HG02973 (cell line): ENCODE results near the gene DAPP1.
"Not testable (repeated sequence)": the region's sequence is repeated elsewhere in the genome, so short reads cannot be mapped to it uniquely, and the experiment has no call there.

Source experiments
- ATAC-seq: cut with Tn5 transposase; IDR thresholded peaks from one replicate; pipeline ENCODE4 v1.9.1; 2021; ENCODE audit warnings: moderate library complexity; ENCODE audit not compliant: unreplicated experiment

Gene DAPP1

DNA sequence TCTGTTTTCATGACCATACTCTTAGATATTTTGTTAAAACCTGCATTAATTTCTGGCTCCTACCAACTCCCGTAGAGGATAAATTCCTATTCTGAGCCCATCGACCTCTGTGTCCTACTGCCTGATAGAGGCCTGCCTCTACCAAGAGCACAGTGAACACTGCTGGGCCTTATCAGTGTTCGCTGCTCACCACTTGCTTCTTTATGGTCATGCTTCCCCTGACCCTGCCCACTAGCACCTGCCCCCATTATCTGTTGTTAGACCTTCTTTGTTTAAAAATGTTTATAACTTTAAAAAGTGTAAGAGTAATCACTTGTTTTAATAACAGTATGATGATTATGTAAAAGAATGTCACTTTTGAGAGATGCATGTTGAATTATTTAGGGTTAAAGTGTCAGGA is 6.1 kb downstream of the DAPP1 start:
- no peak for ATAC-seq

DNA sequence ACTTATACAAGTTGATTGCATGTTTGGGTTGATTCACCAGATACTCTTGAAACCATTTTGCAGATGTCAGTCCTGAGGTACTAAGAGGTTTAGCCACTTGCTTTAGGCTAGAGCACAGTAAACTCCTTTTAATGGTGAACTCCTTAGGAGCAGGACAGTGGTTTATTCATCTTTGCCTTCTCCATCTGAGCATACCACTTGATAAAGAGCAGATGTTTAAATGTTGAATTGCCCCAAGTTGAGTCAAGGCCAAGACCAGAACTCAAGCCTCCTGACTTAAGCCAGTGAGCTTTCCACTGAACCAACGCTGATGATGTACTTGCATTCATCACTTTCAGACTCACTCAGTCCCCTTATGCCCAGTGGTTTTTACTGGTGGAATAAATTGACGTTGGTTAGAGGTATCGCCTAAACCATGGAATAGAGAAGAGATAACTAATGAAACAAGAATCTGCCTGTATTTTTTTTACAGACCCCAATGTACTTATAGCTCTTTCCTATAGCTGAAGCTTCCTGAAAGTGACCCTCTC is 7.5 kb downstream of the DAPP1 start:
- ATAC-seq: no peak

DNA sequence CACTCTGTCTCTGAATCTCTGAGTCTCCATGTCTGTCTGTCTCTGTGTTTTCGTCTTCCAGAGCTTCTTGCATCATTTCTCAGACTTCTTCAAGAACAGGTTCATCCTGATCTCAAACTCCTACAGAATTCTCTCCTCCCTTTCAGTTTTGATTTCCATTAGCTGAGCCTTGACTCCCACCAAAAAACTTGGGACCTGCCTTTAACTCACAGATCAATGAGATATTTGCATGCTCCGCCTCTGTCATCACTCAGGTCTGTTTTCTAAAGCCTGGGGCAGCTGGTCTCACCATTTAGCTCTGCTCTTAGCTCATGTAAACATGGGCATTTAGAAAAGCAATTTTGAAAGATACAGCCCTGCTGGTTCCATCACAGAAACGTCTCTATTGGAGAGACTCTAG is 8.6 kb downstream of the DAPP1 start:
- ATAC-seq: no peak

DNA sequence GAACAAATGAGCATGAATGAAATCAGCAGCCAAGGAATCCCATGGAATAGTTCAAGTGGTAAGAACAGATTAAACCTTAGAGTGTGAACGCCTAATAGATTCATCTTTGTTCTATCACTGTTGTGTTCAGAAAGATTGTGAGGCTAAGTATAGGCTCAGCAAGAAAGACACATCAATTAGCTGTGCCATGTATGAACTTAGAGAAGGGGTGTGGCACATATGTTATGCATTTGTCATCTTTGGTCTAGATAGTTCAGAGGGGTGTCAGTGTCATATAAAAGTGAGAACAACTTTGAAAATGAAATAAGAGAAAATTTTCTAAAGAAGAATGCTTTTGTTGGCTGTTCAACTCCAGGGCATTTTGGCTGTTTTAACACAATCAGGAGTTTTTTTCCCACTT is 9.4 kb downstream of the DAPP1 start:
- ATAC-seq: no peak

DNA sequence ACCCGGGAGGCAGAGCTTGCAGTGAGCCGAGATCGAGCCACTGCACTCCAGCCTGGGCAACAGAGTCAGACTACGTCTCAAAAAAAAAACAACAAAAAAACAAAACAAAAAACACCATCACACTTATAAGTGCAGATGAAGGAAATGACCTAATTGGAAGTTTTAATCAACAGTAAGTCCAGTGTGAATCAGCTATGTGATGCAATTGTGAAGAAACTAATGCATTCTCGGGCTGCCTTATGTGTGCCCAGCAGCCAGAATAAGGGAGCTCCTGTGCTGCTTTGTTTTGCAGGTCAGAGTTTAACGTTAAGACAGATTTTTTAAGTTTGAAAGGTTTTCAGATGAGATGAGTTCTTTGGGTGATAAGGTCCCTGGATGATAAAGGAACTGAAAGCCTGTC is 10.8 kb downstream of the DAPP1 start:
- no peak for ATAC-seq

DNA sequence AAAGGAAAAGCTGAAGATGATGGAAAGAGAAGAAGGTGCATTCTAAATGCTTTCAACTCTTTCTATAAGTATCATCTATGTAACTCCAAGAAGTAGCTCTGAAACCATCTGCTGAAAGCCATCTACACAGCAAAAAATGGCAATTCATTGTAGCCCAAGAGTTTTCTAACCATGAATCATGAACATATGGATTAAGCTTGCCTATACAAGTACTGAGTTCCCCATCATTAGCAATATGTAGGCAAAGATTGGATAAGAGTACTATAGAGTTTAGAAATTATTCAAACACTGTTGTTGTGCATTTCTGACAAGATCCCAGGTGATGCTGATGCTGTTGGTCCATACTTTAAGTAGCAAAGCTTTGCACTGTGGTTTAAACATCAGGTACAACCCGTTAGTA is 11.2 kb downstream of the DAPP1 start:
- ATAC-seq: no peak

DNA sequence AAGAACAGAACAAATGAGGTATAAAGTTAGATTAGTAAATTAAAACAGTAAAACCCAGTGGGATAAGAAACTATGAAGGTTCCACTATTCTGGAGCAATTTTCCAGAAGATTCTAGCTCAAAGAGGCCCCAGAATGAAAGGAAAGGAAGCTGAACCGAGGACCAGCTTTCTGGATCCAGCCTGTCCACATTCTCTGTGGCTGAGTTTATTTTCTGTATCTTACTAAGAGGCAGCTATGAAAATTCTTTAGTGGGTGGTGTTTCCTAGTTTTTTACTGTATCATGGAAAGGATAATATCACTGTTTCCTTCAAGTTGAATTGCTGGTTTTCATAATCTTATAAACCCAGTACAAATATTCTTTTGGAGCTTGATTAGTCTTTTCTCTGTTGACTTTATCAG is 11.8 kb downstream of the DAPP1 start:
- ATAC-seq: no peak

DNA sequence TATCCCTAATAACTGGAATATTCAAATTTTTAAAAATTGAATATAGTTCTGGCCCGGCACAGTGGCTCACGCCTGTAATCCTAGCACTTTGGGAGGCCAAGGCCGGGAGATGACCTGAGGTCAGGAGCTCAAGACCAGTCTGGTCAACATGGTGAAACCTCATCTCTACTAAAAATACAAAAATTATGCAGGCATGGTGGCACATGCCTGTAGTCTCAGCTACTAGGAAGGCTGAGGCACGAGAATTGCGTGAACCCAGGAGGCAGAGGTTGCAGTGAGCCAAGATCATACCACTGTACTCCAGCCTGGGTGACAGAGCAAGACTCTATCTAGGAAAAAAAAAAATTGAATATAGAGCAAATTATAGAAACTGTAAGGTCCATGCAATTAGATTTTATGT is 13.4 kb downstream of the DAPP1 start:
- ATAC-seq: not testable (repeated sequence)

DNA sequence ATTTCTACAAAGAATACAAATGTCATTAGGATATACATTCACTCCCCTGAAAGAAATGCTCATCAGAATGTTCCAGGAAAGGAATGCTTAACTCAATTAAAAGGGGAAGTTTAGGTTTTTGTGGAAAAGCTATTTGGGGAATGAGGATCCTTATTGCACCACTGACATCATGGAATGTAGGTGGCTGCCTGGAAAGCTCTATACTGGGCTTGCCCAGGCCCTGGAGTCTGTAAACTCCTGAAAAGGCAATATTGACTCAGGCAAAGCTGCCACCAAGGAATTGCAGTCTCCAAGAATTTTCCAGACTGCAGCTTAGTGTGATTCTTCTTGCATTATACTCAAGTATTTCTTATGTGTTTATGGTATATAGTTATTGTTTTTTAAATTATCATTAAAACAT is 15.7 kb downstream of the DAPP1 start:
- no peak for ATAC-seq

DNA sequence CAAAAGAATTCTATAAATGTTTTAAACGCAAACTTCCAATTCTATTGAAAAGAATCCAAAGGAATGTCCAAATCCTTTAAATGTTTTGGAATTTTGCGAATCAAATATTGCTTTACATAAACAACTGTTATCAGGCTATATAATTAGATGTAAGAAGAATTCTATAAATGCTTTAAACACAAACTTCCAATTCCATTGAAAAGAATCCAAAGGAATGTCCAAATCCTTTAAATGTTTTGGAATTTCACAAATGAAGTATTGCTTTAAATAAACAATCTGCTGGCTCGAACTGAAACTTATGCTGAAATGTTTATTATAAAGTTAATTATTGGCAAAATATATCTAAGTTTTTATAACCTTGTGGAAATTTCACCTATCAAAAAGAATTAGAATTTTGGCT is 16.1 kb downstream of the DAPP1 start:
- no peak for ATAC-seq

DNA sequence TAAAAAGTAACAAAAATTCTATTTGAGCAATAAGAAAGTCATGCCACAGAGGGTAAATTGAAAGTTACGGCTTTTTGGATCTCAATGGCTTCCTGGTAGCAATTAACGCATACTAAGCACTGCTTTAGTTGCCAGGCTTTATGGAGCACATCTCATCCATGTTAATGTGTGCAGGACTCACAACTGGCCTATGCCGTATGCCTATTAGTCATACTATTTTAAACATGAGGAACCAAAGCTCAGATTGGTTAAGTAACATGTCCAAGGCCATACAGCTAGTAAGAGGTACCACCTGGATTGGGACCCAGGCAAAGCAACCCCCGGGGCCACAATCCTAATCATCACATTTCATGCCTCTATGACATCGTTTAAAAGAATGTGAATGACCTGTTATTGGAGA is 17.1 kb downstream of the DAPP1 start:
- no peak for ATAC-seq

DNA sequence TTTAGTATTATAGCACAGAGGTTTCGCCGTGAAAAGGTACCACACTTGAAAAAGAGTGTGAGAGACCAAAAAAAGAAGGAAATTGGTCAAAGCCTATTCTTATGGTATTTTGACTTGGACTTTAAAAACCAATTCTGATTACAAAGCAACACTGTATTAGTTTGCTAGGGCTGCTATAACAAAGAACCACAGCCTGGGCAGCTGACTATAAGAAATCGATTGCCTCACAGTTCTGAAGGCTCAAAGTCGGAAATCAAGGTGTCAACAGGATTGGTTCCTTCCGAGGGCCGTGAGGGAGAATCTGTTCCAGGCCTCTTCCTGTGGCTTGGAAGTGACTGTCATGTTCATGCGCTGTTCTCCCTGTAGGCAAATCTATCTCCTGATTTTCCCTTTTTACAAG is 17.9 kb downstream of the DAPP1 start:
- ATAC-seq: no peak

DNA sequence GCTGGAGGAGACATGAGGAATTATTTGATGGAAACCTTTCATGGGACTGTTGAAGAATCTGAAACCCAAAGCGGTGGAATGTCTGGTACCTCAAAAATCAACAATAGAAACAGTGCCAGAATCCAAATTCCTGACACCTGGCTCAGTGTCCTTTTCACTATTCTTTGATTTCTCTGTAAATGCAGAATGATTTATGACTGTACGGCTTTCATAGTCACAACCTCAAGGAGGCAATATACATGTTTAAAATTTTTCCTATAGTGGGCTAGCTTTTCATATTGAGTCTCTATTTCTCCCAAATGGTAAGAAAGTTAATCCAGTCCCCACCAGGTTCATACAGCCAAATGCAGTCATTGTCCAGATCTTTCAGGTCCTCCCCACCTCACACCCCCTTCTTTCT is 19.3 kb downstream of the DAPP1 start:
- no peak for ATAC-seq

DNA sequence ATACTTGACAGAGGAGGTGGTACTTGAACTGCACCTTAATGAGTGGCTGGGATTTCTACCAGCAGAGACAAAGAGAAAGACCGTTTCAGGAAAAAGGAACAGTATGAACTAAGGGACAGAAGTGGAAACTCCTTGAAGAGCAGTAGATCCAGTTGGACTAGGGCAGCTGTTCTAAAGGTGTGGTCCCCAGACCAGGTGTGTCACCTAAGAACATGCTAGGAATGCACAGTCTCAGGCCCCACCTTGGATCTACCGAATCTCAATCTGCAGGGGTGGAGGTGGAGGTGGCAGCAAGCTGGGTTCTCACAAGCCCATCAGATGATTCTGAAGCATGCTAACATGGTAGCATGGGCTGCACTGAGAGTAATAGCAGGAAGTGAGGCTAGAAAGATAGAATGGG is 22.3 kb downstream of the DAPP1 start:
- ATAC-seq: no peak

DNA sequence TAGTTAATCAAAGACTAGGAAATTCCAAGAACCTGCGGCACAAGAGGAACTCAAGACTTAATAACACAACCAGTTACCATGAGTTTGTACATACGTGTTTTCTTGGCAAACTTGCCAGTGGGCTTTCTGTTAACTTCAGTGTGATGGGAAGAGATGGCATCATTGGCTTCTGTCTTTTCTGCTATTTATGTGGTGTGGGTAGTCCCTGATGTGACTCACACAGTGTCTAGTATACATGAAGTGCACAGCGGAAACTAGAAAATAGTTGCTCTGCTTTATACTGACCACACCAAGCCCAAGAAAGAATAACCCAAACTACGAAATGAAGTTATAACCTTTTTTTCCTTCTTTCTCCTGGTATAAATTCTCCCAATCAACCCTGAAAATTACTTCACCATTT is 24.5 kb downstream of the DAPP1 start:
- ATAC-seq: peak; percentile 51

DNA sequence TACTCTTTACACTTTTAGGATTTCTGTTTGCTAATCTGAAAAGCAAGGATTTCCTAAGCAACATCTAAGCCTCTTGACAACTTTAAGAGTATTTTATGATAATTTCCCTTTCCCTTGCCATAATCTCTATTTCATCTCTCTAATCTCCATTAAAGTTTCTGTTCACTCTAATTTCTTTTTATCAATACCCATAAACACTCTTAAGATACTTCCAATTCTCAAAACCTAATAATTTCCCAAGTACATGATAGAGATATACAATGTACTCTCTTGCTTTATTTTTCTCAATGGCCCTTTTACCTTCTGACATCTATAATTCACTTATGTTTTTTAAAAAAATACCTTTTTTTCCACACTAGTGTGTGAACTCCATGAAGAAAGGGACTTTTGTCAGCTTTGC is 26.8 kb downstream of the DAPP1 start:
- no peak for ATAC-seq

DNA sequence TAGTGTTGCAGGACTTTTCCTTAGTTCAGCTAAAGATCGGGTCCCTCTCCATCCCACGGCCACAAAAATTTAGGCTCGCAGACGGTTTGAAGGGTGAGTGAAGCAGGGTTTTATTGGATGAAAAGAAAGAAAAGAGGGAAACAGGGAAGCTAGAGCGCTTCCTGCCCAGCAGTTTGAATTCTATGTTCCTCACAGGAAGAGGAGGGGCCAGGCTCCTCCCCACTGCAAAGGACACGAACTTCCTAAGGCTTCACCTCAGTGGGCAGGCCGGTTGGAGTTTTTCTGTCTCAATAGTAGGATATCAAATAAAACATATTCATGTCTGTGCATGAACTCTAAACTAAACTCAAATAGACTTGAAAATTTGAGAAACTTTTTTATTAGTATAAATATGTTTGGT is 27.4 kb downstream of the DAPP1 start:
- no peak for ATAC-seq

DNA sequence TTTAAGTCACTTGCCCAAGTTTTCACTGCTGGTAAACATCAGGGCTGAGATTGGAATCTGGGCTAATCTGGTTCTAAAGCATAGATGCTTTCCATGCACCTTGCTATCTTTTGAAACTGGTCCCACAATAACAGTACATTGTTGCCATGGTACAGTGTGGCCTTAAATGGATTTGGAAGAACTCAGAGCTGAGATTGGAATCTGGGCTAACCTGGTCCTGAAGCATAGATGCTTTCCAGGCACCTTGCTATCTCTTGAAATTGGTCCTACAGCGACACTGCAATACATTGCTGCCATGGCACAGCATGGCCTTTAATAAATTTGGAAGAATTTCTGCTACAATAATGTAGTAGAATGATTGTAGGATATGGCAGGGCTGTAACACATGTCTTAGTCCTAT is 28.6 kb downstream of the DAPP1 start:
- ATAC-seq: no peak

DNA sequence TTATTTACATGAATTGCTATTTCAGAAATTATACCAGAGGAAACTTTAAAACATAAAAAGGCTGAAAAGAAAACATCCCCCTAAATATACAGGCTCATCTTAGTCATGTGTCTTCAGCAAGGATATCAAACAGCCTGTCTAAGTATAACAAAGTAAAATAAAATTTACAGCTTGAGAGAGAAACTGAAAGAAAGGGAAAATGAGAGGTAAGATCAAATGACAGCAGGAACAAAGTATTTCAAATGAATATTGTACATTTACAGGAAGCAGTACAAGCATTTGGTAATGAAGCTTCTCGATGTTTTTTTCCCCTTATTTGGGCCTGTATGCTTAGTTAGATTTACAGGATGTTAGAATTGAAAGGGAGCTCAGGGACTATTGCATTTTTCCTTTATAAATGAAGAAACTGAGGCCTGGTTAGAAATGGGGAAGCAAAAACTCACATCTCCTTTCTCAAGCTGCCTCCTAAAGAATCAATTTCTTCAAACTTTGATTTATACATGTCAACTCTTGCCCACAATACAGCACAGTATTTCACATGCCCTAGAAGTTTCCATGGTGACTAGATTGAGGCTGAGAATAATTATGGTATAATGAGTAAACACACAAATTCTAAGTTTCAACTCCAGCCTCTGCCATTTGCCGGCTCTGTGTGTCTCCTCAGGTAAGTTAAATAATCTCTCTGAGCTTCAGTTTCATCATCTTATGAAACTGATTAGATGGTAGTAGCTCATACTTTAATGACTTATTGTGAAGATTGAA is 29.3 kb downstream of the DAPP1 start:
- ATAC-seq: peak; percentile 16

DNA sequence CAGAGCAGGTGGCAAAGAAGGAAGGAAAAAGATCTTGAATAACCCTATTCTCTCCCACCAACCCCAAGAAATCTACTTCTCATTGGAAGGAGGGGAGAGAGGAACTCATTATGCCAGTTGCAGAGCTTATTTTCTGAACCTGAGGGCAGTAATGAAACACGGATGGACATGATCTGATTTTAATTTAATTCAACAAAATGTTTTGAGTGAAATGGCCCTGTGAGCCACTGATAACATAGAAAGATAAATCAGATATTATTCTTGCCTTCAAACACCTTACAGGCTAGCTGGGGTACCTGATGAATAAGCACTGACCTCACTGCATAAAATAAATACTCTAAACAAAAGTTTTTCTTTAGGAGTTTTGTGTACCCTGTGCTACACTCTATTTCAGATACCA is 30.3 kb downstream of the DAPP1 start:
- ATAC-seq: no peak

DNA sequence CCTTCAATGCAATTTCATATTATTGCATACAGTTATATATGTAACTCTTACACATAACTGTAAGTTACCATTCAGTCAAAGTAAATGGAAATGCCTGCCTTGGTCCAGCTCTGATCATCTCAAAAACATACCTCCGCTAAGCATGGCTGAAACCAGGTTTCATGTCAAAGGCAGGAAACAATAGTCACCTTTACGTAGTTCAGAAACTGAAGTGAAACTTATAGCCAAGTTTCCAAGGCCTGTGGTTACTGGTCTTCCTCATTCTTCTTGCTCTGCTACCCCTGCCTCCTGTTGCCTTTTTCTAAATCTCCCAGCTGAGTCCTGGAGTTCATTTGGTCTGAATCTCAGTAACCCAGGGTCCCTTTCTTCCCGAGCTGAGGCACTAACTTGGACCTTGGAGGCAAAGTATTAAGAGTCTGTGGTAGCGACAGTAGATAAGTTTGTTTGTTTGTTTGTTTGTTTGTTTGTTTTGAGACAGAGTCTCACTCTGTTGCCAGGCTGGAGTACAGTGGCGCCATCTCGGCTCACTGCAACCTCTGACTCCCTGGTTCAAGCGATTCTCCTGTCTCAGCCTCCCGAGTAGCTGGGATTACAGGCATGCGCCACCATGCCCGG is 30.8 kb downstream of the DAPP1 start:
- ATAC-seq: peak; percentile 67

DNA sequence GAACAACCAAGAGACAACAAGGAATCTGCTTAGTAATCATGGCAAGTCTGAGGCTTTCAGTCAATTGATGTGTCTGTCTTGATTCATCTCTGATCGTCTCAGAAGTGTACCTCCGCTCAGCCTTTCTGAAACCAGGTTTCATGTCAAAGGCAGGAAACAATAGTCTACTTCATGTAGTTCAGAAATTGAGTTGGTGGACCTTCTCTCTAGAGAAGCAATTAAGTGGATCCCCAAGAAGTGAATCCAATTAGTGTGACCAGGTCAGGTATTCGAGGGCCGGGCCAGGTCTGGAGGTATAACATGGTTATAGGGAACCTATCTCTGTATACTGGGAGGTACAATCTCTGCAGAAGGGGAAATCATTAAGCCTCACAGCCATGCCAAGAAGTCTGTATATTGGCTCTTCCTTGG is 32.0 kb downstream of the DAPP1 start:
- ATAC-seq: peak; percentile 34
